ENCODE results near the gene KIF19. TPM values are rescaled to one million over a fixed set of nuclear protein-coding genes. Genes with fewer than 3 reads are reported as not detected.

The KIF19 gene
- total RNA-seq, 2 experiments from 2014 or later, result 0.11 to 0.18 TPM

DNA sequence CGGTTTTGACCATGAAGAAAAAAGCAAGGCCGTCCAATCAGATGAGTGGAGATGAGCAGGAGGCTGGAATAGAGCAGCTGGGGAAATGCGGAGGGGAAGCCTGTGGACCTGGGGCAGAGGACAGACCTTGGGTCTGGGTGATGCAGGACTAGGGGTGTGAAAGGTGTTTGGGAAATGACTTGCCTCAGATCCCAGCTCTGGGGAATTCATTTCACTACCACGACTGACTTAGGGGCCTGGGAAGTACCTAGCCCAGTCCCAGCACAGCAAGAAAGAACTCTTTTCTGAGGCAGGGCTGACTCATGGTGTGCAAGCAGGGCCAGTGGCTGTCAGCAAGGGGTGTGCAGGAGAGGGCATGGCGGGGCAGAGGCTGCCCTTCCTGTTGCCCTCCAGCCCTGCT is 37.2 kb upstream of the KIF19 start:
- peaks cover 25% of the 10 kb centered on the region for H3K4me1 Mint-ChIP-seq (ENCODE audit: low read depth)
- intact Hi-C loops (cut with micrococcal nuclease), result no loop called here

DNA sequence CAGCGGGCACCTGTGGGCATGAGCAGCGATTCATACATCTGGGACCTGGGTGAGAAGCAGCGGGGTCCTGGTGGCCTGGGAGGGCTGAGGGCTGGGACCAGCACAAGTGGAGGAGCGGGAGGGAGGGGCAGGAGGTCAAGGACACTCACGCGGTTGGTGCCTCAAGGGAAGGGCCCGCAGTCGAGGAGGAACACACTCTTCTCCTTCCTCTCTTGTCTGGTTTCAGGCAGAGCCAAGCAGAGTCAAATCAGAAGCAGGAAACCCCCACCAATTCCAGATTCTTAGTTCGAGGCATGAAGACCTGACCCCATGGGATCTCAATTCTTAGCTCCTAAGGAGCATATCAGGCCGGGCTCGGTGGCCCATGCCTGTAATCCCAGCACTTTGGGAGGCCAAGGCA is 36.3 kb upstream of the KIF19 start:
- intact Hi-C loops (cut with micrococcal nuclease), result no loop called here
- CTCF ChIA-PET, result interaction anchor here (1.1 to 2.9 kb wide), 2 partner anchors 9 to 11 kb away, joined by 3 to 11 read pairs; no protein-coding TSS in a partner anchor
- no peak for ATAC-seq
- Mint-ChIP-seq H3K9me3 (no peaks in the 10 kb centered on the region), H3K36me3 (ENCODE audit: low read depth) (no peaks in the 10 kb centered on the region), H3K27ac (no peak overlapping the region), H3K4me3 (no peak overlapping the region), H3K27me3 (no peaks in the 10 kb centered on the region), H3K4me1 (ENCODE audit: low read depth) (peaks cover 23% of the 10 kb centered on the region)
- no peak for DNase-seq
- POLR2A ChIA-PET, result no interaction called here
- TF ChIP-seq, protein P1, sequence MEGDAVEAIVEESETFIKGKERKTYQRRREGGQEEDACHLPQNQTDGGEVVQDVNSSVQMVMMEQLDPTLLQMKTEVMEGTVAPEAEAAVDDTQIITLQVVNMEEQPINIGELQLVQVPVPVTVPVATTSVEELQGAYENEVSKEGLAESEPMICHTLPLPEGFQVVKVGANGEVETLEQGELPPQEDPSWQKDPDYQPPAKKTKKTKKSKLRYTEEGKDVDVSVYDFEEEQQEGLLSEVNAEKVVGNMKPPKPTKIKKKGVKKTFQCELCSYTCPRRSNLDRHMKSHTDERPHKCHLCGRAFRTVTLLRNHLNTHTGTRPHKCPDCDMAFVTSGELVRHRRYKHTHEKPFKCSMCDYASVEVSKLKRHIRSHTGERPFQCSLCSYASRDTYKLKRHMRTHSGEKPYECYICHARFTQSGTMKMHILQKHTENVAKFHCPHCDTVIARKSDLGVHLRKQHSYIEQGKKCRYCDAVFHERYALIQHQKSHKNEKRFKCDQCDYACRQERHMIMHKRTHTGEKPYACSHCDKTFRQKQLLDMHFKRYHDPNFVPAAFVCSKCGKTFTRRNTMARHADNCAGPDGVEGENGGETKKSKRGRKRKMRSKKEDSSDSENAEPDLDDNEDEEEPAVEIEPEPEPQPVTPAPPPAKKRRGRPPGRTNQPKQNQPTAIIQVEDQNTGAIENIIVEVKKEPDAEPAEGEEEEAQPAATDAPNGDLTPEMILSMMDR (IDR thresholded peaks at IDR 0.05), result no peak

More for the DNA sequence above, 37.2 kb upstream of the KIF19 start:
- peak; percentile 52 for DNase-seq
- Mint-ChIP-seq H3K36me3 (ENCODE audit: low read depth) (no peaks in the 10 kb centered on the region), H3K9me3 (no peaks in the 10 kb centered on the region), H3K4me3 (no peak overlapping the region), H3K27ac (no peak overlapping the region), H3K27me3 (no peaks in the 10 kb centered on the region)
- TF ChIP-seq, protein P1 (IDR thresholded peaks at IDR 0.05), result no peak
- peak; percentile 92 for ATAC-seq
- POLR2A ChIA-PET, result interaction anchor here (2.1 kb wide), 1 partner anchor 10 kb away, joined by 5 read pairs; no protein-coding TSS in a partner anchor
- CTCF ChIA-PET, result interaction anchor here (1.3 to 2.9 kb wide), 2 partner anchors 10 to 79 kb away, joined by 6 to 11 read pairs; partner anchors contain the start of gene GPR142

DNA sequence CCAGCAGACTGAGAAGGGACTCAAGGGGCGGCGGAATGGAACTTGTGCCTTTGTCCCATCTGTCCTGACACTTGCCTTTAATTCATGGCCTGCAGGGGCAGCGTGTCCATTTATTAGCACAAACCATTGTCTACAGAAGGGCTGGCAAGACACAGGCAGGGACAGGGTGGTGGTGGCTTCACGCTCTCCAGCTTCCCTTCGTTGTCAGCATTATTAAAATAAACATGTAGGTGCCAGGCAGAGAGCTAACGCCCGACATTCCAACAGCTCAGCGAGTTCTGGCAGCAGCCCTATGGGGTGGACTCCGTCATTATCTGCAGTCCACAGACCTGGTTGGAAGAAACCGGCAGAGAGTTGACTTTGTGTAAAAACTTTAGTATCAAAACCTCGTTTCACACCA is 35.7 kb upstream of the KIF19 start:
- no peaks in the 10 kb centered on the region for H3K9me3 Mint-ChIP-seq
- DNase-seq (no peak), ATAC-seq (no peak)
- ChIA-PET POLR2A (no interaction called here), CTCF (interaction anchor here (1.1 kb wide), 1 partner anchor 10 kb away, joined by 3 read pairs; no protein-coding TSS in a partner anchor)
- H3K36me3 Mint-ChIP-seq (ENCODE audit: low read depth), result peaks cover under 1% of the 10 kb centered on the region
- H3K4me3 Mint-ChIP-seq, result no peak overlapping the region
- peaks cover 18% of the 10 kb centered on the region for H3K4me1 Mint-ChIP-seq (ENCODE audit: low read depth)
- H3K27ac Mint-ChIP-seq, result no peak overlapping the region
- TF ChIP-seq, protein P1 (IDR thresholded peaks at IDR 0.05), result no peak
- intact Hi-C loops (cut with micrococcal nuclease), result no loop called here
- no peaks in the 10 kb centered on the region for H3K27me3 Mint-ChIP-seq

DNA sequence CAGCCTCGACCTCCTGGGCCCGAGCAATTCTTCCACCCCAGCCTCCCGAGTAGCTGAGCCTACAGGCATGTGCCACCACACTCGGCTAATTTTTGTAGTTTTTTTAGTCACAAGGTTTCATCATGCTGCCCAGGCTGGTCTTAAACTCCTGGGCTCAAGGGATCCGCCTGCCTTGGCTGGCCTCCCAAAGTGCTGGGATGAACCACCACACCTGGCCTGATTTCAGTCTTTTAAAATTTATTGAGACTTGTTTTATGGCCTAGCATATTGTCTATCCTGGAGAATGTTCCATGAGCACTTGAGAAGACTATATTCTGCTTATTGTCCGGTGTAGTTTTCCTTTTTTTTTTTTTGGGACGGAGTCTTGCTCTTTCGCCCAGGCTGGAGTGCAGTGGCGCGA is 33.5 kb upstream of the KIF19 start:
- ATAC-seq (no peak), DNase-seq (no peak)
- TF ChIP-seq, protein P1 (IDR thresholded peaks at IDR 0.05), result no peak
- Mint-ChIP-seq H3K27me3 (no peaks in the 10 kb centered on the region), H3K27ac (no peak overlapping the region), H3K36me3 (ENCODE audit: low read depth) (peaks cover 1% of the 10 kb centered on the region), H3K9me3 (no peaks in the 10 kb centered on the region), H3K4me3 (no peak overlapping the region), H3K4me1 (ENCODE audit: low read depth) (peaks cover 17% of the 10 kb centered on the region)
- intact Hi-C loops (cut with micrococcal nuclease), result no loop called here
- CTCF ChIA-PET, result interaction anchor here (1.0 kb wide), 1 partner anchor 8 kb away, joined by 4 read pairs; no protein-coding TSS in a partner anchor
- POLR2A ChIA-PET, result no interaction called here

DNA sequence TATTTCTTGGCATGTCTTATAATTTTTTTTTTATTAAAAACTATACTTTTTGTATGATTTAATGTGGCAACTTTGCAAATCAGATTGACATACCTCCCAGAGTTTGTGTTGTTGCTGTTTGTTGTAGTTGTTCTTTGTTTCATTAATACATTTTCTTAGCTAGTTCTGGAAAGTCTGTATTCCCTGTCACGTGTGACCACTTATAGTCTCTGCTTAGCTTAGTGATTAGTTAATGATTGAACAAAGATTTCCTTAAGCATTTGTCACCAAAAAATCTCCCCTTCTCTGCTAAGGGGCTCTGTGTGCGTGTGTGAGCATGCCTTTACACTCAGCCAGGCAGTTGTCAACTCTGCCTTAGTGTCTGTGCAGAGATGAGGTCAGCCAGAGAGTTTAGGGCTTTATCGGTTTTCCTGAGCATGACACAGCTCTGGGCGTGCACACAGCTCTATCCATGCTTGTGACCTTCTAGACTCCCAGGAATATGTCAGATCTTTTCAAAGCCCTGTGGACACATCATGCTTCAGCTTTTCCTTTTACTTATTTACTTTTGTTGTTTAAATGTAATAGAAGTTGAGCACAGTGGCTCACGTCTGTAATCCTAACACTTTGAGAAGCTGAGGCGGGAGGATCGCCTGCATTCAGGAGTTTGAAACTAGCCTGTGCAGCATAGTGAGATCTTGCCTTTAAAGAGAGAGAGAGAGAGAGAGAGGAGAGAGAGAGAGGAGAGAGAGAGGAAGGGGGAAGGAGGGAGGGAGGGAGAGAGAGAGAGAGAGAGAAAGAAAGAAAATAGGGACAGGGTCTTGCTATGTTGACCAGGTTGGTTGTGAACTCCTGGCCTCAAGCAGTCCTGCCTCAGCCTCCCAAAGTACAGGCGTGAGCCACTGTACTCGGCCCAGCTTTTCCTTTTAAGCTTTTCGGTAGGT is 30.1 kb upstream of the KIF19 start:
- no peak for DNase-seq
- peaks cover 1% of the 10 kb centered on the region for H3K36me3 Mint-ChIP-seq (ENCODE audit: low read depth)
- no peaks in the 10 kb centered on the region for H3K9me3 Mint-ChIP-seq
- POLR2A ChIA-PET, result interaction anchor here (0.7 kb wide), 2 partner anchors 8 to 88 kb away, joined by 3 to 4 read pairs; no protein-coding TSS in a partner anchor
- TF ChIP-seq, protein P1 (IDR thresholded peaks at IDR 0.05), result no peak
- H3K27ac Mint-ChIP-seq, result no peak overlapping the region
- no peak for ATAC-seq
- intact Hi-C loops (cut with micrococcal nuclease), result no loop called here
- H3K27me3 Mint-ChIP-seq, result peaks cover 5% of the 10 kb centered on the region
- CTCF ChIA-PET, result interaction anchor here (0.6 to 7.4 kb wide), 12 partner anchors 9 to 84 kb away, joined by 3 to 55 read pairs (median 4); partner anchors contain the start of genes BTBD17 and GPR142
- H3K4me1 Mint-ChIP-seq (ENCODE audit: low read depth), result peaks cover 10% of the 10 kb centered on the region
- H3K4me3 Mint-ChIP-seq, result no peak overlapping the region
